ENCODE measurements around the gene RRAS2.

The RRAS2 gene

DNA sequence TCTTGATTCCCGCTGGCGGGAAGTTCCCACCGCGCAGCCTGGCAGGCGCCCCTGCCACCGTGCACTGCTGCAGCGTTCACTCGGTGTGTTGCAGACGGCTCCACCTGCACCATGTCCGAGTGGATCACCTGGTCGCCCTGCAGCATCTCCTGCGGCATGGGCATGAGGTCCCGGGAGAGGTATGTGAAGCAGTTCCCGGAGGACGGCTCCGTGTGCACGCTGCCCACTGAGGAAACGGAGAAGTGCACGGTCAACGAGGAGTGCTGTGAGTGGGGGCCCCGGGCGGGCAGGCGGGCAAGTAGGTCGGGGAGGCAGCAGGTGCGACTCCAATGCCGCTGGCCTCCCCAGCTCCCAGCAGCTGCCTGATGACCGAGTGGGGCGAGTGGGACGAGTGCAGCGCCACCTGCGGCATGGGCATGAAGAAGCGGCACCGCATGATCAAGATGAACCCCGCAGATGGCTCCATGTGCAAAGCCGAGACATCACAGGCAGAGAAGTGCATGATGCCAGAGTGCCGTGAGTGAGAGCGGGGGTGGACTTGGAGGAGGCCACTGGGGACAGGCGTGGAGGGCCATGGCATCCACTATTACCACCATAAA is 99.7 kb downstream of the RRAS2 start:
- H3K14ac ChIP-seq (ENCODE audit: low read length): no peak overlapping the region
- no peak overlapping the region for H2AFZ ChIP-seq (ENCODE audit: insufficient read depth, low read length, poor library complexity)
- no peak overlapping the region for H4K12ac ChIP-seq (ENCODE audit: low read depth, low read length)
- no peak overlapping the region for H3K9ac ChIP-seq (ENCODE audit: low read length)
- no peaks in the 10 kb centered on the region for H3K79me1 ChIP-seq (ENCODE audit: low read length)
- H4K91ac ChIP-seq (ENCODE audit: low read depth, low read length): no peak overlapping the region
- H3K9me3 ChIP-seq (ENCODE audit: insufficient read depth, low read depth, low read length): peaks cover 3% of the 10 kb centered on the region
- H3K4me2 ChIP-seq (ENCODE audit: low read length): no peak overlapping the region
- H2BK120ac ChIP-seq (ENCODE audit: insufficient read depth, low read length, poor library complexity): no peak overlapping the region
- peak; percentile 42 to 56 for DNase-seq
- H3K4ac ChIP-seq (ENCODE audit: low read depth, low read length): no peak overlapping the region
- no peak overlapping the region for H2AK5ac ChIP-seq (ENCODE audit: low read length)
- H3K27ac ChIP-seq (ENCODE audit: low read depth, low read length): no peak overlapping the region
- no peak overlapping the region for H3K4me3 ChIP-seq (ENCODE audit: low read depth, low read length)
- no peaks in the 10 kb centered on the region for H3K79me2 ChIP-seq (ENCODE audit: control insufficient read depth, insufficient read depth, low read length, poor library complexity)
- H3K27me3 ChIP-seq (ENCODE audit: insufficient read depth, low read length): no peaks in the 10 kb centered on the region
- no peak overlapping the region for H2BK12ac ChIP-seq (ENCODE audit: low read length)
- no peak overlapping the region for H3K23ac ChIP-seq (ENCODE audit: low read length)
- no peak overlapping the region for H3K18ac ChIP-seq (ENCODE audit: low read length)
- peaks cover 13 to 20% of the 10 kb centered on the region in 2 experiments for H3K4me1 ChIP-seq (ENCODE audit: control insufficient read depth in 1 of 2, insufficient read depth in 2 of 2, low read length in 2 of 2)
- H3K36me3 ChIP-seq (ENCODE audit: control insufficient read depth in 1 of 2, insufficient read depth in 2 of 2, low read length in 2 of 2): no peaks in the 10 kb centered on the region
- H2BK5ac ChIP-seq (ENCODE audit: low read depth, low read length, poor library complexity): no peak overlapping the region
- no CpG with 5 or more reads among the region's 38 CpGs for WGBS (ENCODE audit: extremely low coverage, insufficient coverage, insufficient read length)
- no peak overlapping the region for H4K8ac ChIP-seq (ENCODE audit: low read depth, low read length)

- H3K14ac ChIP-seq (ENCODE audit: low read length): no peak overlapping the region
- DNase-seq: peak; percentile 88 to 97
- no peak overlapping the region for H2AFZ ChIP-seq (ENCODE audit: insufficient read depth, low read length, poor library complexity)
- H3K79me1 ChIP-seq (ENCODE audit: low read length): no peaks in the 10 kb centered on the region
- no peak overlapping the region for H3K9ac ChIP-seq (ENCODE audit: low read length)
- H3K9me3 ChIP-seq (ENCODE audit: insufficient read depth, low read depth, low read length): peaks cover 3% of the 10 kb centered on the region
- no peak overlapping the region for H3K23ac ChIP-seq (ENCODE audit: low read length)
- H3K4me2 ChIP-seq (ENCODE audit: low read length): no peak overlapping the region
- no CpG with 5 or more reads among the region's 6 CpGs for WGBS (ENCODE audit: extremely low coverage, insufficient coverage, insufficient read length)
- no peak overlapping the region for H3K18ac ChIP-seq (ENCODE audit: low read length)
- no peaks in the 10 kb centered on the region for H3K36me3 ChIP-seq (ENCODE audit: control insufficient read depth in 1 of 2, insufficient read depth in 2 of 2, low read length in 2 of 2)
- H3K79me2 ChIP-seq (ENCODE audit: control insufficient read depth, insufficient read depth, low read length, poor library complexity): no peaks in the 10 kb centered on the region
- no peak overlapping the region for H4K12ac ChIP-seq (ENCODE audit: low read depth, low read length)
- H4K8ac ChIP-seq (ENCODE audit: low read depth, low read length): no peak overlapping the region
- H3K27ac ChIP-seq (ENCODE audit: low read depth, low read length): no peak overlapping the region
- no peaks in the 10 kb centered on the region for H3K27me3 ChIP-seq (ENCODE audit: insufficient read depth, low read length)
- H2BK120ac ChIP-seq (ENCODE audit: insufficient read depth, low read length, poor library complexity): no peak overlapping the region
- no peak overlapping the region for H4K91ac ChIP-seq (ENCODE audit: low read depth, low read length)
- no peak overlapping the region for H2BK5ac ChIP-seq (ENCODE audit: low read depth, low read length, poor library complexity)
- H3K4me3 ChIP-seq (ENCODE audit: low read depth, low read length): no peak overlapping the region
- H2BK12ac ChIP-seq (ENCODE audit: low read length): no peak overlapping the region
- H3K4me1 ChIP-seq (ENCODE audit: control insufficient read depth in 1 of 2, insufficient read depth in 2 of 2, low read length in 2 of 2): peaks cover 15 to 22% of the 10 kb centered on the region in 2 experiments
- no peak overlapping the region for H2AK5ac ChIP-seq (ENCODE audit: low read length)
- no peak overlapping the region for H3K4ac ChIP-seq (ENCODE audit: low read depth, low read length)
Observed at GRCh38 chr11:14258221-14258935, 100.6 kb downstream of the RRAS2 start.

- no peaks in the 10 kb centered on the region for H3K79me1 ChIP-seq (ENCODE audit: low read length)
- no peak overlapping the region for H3K27ac ChIP-seq (ENCODE audit: low read depth, low read length)
- H3K4me1 ChIP-seq (ENCODE audit: control insufficient read depth in 1 of 2, insufficient read depth in 2 of 2, low read length in 2 of 2): peaks cover 15 to 22% of the 10 kb centered on the region in 2 experiments
- H3K4ac ChIP-seq (ENCODE audit: low read depth, low read length): no peak overlapping the region
- H3K79me2 ChIP-seq (ENCODE audit: control insufficient read depth, insufficient read depth, low read length, poor library complexity): no peaks in the 10 kb centered on the region
- no peaks in the 10 kb centered on the region for H3K36me3 ChIP-seq (ENCODE audit: control insufficient read depth in 1 of 2, insufficient read depth in 2 of 2, low read length in 2 of 2)
- no peak overlapping the region for H2BK120ac ChIP-seq (ENCODE audit: insufficient read depth, low read length, poor library complexity)
- no peak overlapping the region for H4K12ac ChIP-seq (ENCODE audit: low read depth, low read length)
- H2AFZ ChIP-seq (ENCODE audit: insufficient read depth, low read length, poor library complexity): no peak overlapping the region
- no peak overlapping the region for H3K18ac ChIP-seq (ENCODE audit: low read length)
- no peak overlapping the region for H2BK5ac ChIP-seq (ENCODE audit: low read depth, low read length, poor library complexity)
- no peak overlapping the region for H3K4me2 ChIP-seq (ENCODE audit: low read length)
- no peak overlapping the region for H4K91ac ChIP-seq (ENCODE audit: low read depth, low read length)
- no peaks in the 10 kb centered on the region for H3K27me3 ChIP-seq (ENCODE audit: insufficient read depth, low read length)
- no peak overlapping the region for H3K4me3 ChIP-seq (ENCODE audit: low read depth, low read length)
- no peak overlapping the region for H3K9ac ChIP-seq (ENCODE audit: low read length)
- peaks cover 2% of the 10 kb centered on the region for H3K9me3 ChIP-seq (ENCODE audit: insufficient read depth, low read depth, low read length)
- H4K8ac ChIP-seq (ENCODE audit: low read depth, low read length): no peak overlapping the region
- no peak overlapping the region for H3K14ac ChIP-seq (ENCODE audit: low read length)
- no peak overlapping the region for H2AK5ac ChIP-seq (ENCODE audit: low read length)
- H3K23ac ChIP-seq (ENCODE audit: low read length): no peak overlapping the region
- WGBS (ENCODE audit: extremely low coverage, insufficient coverage, insufficient read length): no CpG with 5 or more reads among the region's 2 CpGs
- H2BK12ac ChIP-seq (ENCODE audit: low read length): no peak overlapping the region
- no peak for DNase-seq
Observed at GRCh38 chr11:14255238-14255534, 103.8 kb downstream of the RRAS2 start.

DNA sequence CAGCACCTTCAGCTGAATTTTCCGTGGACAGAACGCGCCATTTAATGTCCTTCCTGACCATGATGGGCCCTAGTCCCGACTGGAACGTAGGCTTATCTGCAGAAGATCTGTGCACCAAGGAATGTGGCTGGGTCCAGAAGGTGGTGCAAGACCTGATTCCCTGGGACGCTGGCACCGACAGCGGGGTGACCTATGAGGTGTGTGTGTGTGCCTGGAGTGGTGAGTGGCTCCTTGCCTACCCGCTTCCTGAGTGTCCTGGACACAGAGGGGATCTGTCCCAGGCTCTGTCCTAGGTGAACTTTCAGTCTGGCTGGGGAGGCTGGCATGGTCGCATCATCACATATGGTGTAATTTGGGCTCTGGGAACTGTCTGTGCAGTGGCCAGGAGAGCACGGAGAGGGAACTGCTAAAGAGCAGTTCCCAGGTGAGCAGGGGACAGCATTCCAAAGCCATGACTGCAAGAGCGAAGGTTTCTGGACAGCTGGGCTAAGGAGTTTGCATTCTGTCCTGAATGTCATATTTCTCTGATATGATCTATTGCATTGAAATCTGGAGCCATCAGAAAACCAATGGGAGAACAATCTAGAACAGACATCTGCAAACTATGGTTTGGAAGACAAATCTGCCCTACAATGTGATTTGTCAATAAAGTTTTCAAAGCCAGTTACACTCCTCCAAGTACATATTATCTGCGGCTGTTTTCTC is 104.3 kb downstream of the RRAS2 start:
- H3K4me1 ChIP-seq (ENCODE audit: control insufficient read depth in 1 of 2, insufficient read depth in 2 of 2, low read length in 2 of 2): peaks cover 15 to 22% of the 10 kb centered on the region in 2 experiments
- peak overlapping the region; percentile 42 for H3K18ac ChIP-seq (ENCODE audit: low read length)
- H4K12ac ChIP-seq (ENCODE audit: low read depth, low read length): no peak overlapping the region
- H3K79me1 ChIP-seq (ENCODE audit: low read length): no peaks in the 10 kb centered on the region
- H2BK120ac ChIP-seq (ENCODE audit: insufficient read depth, low read length, poor library complexity): no peak overlapping the region
- WGBS (ENCODE audit: extremely low coverage, insufficient coverage, insufficient read length): no CpG with 5 or more reads among the region's 13 CpGs
- no peaks in the 10 kb centered on the region for H3K79me2 ChIP-seq (ENCODE audit: control insufficient read depth, insufficient read depth, low read length, poor library complexity)
- no peak overlapping the region for H2BK5ac ChIP-seq (ENCODE audit: low read depth, low read length, poor library complexity)
- no peak overlapping the region for H3K4ac ChIP-seq (ENCODE audit: low read depth, low read length)
- no peaks in the 10 kb centered on the region for H3K27me3 ChIP-seq (ENCODE audit: insufficient read depth, low read length)
- no peak overlapping the region for H4K91ac ChIP-seq (ENCODE audit: low read depth, low read length)
- peak overlapping the region; percentile 7 for H3K4me2 ChIP-seq (ENCODE audit: low read length)
- H3K9me3 ChIP-seq (ENCODE audit: insufficient read depth, low read depth, low read length): peaks cover 2% of the 10 kb centered on the region
- no peak overlapping the region for H2AK5ac ChIP-seq (ENCODE audit: low read length)
- H3K27ac ChIP-seq (ENCODE audit: low read depth, low read length): peak overlapping the region; percentile 31
- H3K14ac ChIP-seq (ENCODE audit: low read length): no peak overlapping the region
- DNase-seq: peak; percentile 90 to 93
- no peak overlapping the region for H3K9ac ChIP-seq (ENCODE audit: low read length)
- H3K4me3 ChIP-seq (ENCODE audit: low read depth, low read length): no peak overlapping the region
- H3K36me3 ChIP-seq (ENCODE audit: control insufficient read depth in 1 of 2, insufficient read depth in 2 of 2, low read length in 2 of 2): no peaks in the 10 kb centered on the region
- H2BK12ac ChIP-seq (ENCODE audit: low read length): no peak overlapping the region
- no peak overlapping the region for H4K8ac ChIP-seq (ENCODE audit: low read depth, low read length)
- H3K23ac ChIP-seq (ENCODE audit: low read length): no peak overlapping the region
- H2AFZ ChIP-seq (ENCODE audit: insufficient read depth, low read length, poor library complexity): no peak overlapping the region

Measured in trophoblast cell (in vitro differentiated cells and primary cell).